Adipocyte (in vitro differentiated cells): ENCODE data around the gene LRRC8D.
A peak's percentile ranks its signal among the peaks of the same experiment; 100 is the strongest.

Experiments
- DNase-seq: peaks from one replicate; pipeline ENCODE4 v3.0.0-alpha.2; 2015; ENCODE audit warnings: low read depth
- H3K27me3 ChIP-seq: replicated peaks from 2 replicates; pipeline ENCODE4 v1.7.0; 2013; ENCODE audit warnings: mild to moderate bottlenecking, low read length, moderate library complexity; ENCODE audit not compliant: control insufficient read depth, insufficient read depth
- H3K36me3 ChIP-seq: 2 replicates; pipeline ENCODE4 v1.7.0; 2013; ENCODE audit warnings: low read length, mild to moderate bottlenecking, moderate library complexity; ENCODE audit not compliant: control insufficient read depth, insufficient read depth, severe bottlenecking
- H3K4me1 ChIP-seq: 2 replicates; pipeline ENCODE4 v1.7.0; 2013; ENCODE audit warnings: mild to moderate bottlenecking, low read length, moderate library complexity; ENCODE audit not compliant: control insufficient read depth, insufficient read depth
- H3K4me3 ChIP-seq: 2 replicates; pipeline ENCODE4 v1.7.0; 2013; ENCODE audit warnings: mild to moderate bottlenecking, low read length, moderate library complexity
- H3K9ac ChIP-seq: 2 replicates; pipeline ENCODE4 v1.7.0; 2013; ENCODE audit warnings: mild to moderate bottlenecking, low read length, moderate library complexity
- H3K9me3 ChIP-seq: 2 replicates; pipeline ENCODE4 v1.7.0; 2013; ENCODE audit warnings: mild to moderate bottlenecking, low read length, moderate library complexity; ENCODE audit not compliant: control insufficient read depth

Gene LRRC8D

DNA sequence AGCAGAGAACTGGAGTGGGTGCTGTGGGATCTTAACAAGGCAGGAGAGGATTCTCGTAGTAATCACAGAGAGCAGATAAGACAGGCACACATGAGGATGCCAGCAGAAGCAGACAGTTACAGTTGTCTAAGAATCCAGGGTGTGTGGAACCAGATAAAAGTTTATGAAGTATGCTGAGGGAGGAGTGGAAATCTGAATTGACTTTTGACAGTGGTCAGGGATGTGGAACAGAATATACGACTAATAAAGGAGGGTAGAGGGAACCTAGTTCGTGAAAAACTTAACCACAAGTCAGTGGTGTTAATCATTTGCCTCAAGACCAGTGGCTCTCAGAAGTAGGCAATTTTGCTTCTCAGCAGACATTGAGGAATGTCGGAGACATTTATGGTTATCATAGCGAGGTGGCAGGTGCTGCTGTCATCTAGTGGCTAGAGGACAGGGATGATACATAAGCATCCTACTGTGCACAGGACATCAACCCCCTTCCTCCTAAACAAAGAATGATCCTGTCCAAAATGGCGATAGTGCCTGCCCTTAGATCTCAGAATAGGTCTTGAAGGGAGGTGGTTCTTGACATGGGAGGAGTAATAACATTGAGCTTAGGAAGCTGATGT, 3.0 kb downstream of the LRRC8D start:
- no peaks in the 10 kb centered on the region for H3K36me3 ChIP-seq
- no peaks in the 10 kb centered on the region for H3K9me3 ChIP-seq
- peak overlapping the region; percentile 88 for H3K4me3 ChIP-seq
- H3K4me1 ChIP-seq = peaks cover 28% of the 10 kb centered on the region
- no peak for DNase-seq
- peaks cover 4% of the 10 kb centered on the region for H3K27me3 ChIP-seq
- peak overlapping the region; percentile 83 for H3K9ac ChIP-seq

GRCh38 chr1:89826594-89826993, 5.8 kb downstream of the LRRC8D start:
- H3K4me3 ChIP-seq = no peak overlapping the region
- no peaks in the 10 kb centered on the region for H3K36me3 ChIP-seq
- no peaks in the 10 kb centered on the region for H3K9me3 ChIP-seq
- peaks cover 23% of the 10 kb centered on the region for H3K4me1 ChIP-seq
- H3K9ac ChIP-seq = no peak overlapping the region
- no peaks in the 10 kb centered on the region for H3K27me3 ChIP-seq
- no peak for DNase-seq

DNA sequence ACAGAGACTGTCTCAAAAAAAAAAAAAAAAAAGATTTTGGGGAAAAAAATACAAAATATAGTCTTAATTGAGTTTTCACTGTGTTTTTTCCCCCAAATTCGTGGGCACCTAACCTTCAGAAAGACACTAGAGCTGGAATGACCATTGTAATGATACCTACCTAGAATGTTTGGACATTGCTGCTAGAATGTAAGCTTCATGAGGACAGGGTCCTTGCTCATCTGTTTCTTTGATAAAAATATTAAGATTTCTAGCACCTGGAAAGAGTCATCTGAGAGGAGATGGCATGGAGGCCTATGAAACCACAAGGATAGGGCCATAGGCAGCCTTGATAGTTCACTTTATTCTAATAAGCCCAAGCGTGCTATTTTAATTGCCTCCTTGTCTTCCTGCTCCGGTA, 6.5 kb downstream of the LRRC8D start:
- H3K36me3 ChIP-seq = no peaks in the 10 kb centered on the region

GRCh38 chr1:89827902-89828301, 7.1 kb downstream of the LRRC8D start:
- peaks cover 11% of the 10 kb centered on the region for H3K4me1 ChIP-seq
- no peaks in the 10 kb centered on the region for H3K9me3 ChIP-seq
- no peak overlapping the region for H3K4me3 ChIP-seq
- no peak for DNase-seq
- H3K9ac ChIP-seq = no peak overlapping the region
- no peaks in the 10 kb centered on the region for H3K27me3 ChIP-seq
- H3K36me3 ChIP-seq = no peaks in the 10 kb centered on the region

More for the DNA sequence above, 6.5 kb downstream of the LRRC8D start:
- Histone ChIP-seq H3K4me1 (peaks cover 17% of the 10 kb centered on the region), H3K9ac (no peak overlapping the region), H3K27me3 (no peaks in the 10 kb centered on the region), H3K4me3 (no peak overlapping the region), H3K9me3 (no peaks in the 10 kb centered on the region)
- no peak for DNase-seq

DNA sequence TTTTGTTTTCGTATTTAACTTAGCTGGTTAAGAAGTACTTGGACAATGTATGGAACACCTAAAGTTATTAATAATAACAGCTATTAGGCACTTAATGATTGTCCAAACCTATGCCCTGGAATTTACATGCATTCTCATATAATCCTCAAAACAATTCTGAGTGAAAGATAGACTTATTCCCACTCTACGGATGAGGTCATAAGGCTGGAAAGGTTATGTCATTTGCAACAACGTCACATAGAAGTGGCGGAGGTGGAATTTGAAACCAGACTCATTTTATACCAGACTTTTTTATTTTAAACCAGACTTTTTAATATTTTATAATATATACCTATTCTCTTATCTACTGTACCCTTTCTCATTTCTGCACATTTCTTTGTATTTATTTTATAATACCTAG, 8.4 kb downstream of the LRRC8D start:
- no peak for DNase-seq
- Histone ChIP-seq H3K9me3 (no peaks in the 10 kb centered on the region), H3K27me3 (no peaks in the 10 kb centered on the region), H3K36me3 (no peaks in the 10 kb centered on the region), H3K9ac (no peak overlapping the region), H3K4me1 (peaks cover 5% of the 10 kb centered on the region), H3K4me3 (no peak overlapping the region)

DNA sequence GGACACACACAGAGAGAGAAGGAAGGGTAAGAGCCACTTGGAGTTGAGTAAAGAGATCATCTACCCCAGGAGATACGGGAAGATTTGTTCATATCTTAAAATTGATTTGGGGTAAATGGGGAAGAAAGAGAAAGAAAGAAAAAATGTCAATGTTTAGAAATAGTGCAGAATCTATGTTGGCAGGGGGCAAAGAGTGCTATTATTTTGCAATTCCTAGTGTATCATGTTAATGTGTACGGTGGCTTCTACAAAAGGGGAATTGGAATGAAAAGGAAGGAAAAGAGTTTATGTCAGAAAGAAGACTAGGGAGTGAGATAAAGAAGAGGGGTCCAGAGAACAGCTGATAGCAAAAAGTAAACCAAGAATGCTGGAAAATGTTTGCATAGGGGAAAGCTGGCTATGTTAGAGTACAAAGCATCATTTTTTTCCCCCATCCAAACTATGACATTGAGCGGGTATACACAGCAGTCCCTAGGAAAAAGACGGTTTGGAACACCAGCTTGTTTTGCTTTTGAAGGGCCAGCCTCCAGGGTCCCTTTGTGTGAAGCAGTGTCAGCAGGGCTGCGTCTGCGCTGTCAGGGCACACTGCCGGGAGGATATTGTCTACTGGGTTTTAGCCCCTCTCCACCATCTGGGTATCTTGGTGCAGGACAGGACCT, 10.8 kb downstream of the LRRC8D start:
- H3K27me3 ChIP-seq = no peaks in the 10 kb centered on the region
- no peaks in the 10 kb centered on the region for H3K36me3 ChIP-seq
- peaks cover 5% of the 10 kb centered on the region for H3K4me1 ChIP-seq
- no peaks in the 10 kb centered on the region for H3K9me3 ChIP-seq
- DNase-seq = no peak
- H3K4me3 ChIP-seq = no peak overlapping the region
- H3K9ac ChIP-seq = no peak overlapping the region

DNA sequence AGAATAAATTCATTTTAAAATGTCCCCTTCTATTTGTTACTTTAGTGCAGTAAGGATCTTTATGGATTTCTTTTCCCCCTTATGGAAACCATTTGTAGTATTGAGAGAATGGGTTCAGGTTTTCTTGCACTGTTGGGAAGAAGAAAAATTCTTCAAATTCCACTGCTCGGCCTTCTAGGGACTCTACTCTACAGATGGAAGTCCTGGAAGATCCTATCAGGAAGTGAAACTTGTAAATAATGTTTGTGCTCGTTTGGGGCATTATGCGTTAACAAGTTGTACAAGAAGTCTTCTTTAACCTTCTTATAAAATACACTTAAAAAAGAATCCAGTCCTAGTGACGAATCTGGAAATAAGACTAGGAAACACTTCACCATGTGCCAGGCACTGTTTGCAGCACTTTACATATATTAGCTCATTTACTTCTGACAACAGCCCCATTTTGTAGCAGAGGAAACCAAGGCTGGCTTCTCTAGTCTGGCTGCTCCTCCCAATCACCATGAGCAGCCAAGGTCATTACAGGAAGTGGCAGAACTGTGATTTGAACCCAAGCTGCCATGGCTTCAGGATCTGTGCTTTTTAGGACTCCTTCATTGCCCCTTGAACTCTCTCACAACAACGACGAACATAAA, 11.8 kb downstream of the LRRC8D start:
- no peaks in the 10 kb centered on the region for H3K36me3 ChIP-seq
- H3K27me3 ChIP-seq = no peaks in the 10 kb centered on the region
- no peaks in the 10 kb centered on the region for H3K9me3 ChIP-seq
- H3K4me1 ChIP-seq = peaks cover 5% of the 10 kb centered on the region
- no peak overlapping the region for H3K4me3 ChIP-seq
- DNase-seq = no peak
- H3K9ac ChIP-seq = no peak overlapping the region

DNA sequence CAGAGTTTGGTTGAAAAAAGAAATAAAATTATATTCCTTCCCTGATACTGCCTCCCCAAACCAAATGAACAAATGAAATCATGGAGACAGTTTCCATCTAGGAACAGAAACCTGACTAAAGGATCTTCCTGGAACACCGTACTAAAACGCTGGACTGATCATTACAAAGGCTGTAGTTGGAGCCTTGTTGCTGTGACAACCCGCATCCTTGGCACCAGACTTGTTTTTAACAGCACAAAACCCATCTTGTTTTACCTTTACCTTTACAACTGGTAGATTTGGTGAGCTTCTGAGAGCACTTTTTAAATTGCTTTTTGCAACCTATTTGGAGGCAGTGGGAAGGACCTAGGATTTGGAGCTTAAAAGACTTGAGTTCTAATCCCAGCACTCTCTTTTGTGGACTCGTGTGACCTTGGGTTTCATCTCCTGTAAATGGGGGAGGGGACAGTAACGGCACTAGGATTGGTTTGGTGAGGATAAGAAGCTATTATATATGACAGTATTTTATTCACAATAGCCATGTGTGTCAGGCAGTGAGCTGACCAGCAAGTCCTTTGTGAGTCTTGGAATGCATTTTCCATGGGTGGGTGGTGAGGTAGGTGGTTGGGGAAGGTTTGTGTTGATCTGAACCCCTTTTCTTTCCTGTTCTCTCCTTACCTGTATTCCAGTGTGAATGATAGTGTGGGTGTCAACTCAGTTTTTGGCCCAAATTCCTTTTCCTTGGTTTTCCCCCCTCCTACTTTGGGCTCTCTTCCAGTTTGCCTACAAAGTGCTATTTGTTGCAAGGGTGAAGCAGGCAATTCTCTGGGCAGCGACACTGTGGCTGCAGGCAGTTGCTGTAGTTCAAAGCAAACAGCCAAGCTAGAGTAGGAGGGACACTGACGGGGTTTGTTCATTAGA, 12.6 kb downstream of the LRRC8D start:
- no peaks in the 10 kb centered on the region for H3K9me3 ChIP-seq
- no peaks in the 10 kb centered on the region for H3K27me3 ChIP-seq
- no peak overlapping the region for H3K4me3 ChIP-seq
- H3K4me1 ChIP-seq = peaks cover 5% of the 10 kb centered on the region
- no peak overlapping the region for H3K9ac ChIP-seq
- no peak for DNase-seq
- no peaks in the 10 kb centered on the region for H3K36me3 ChIP-seq

GRCh38 chr1:89834083-89834704, 13.4 kb downstream of the LRRC8D start:
- H3K4me1 ChIP-seq = peaks cover 5% of the 10 kb centered on the region
- no peaks in the 10 kb centered on the region for H3K27me3 ChIP-seq
- no peaks in the 10 kb centered on the region for H3K36me3 ChIP-seq
- H3K9ac ChIP-seq = no peak overlapping the region
- no peak for DNase-seq
- H3K9me3 ChIP-seq = no peaks in the 10 kb centered on the region
- H3K4me3 ChIP-seq = no peak overlapping the region

GRCh38 chr1:89836252-89837035, 15.6 kb downstream of the LRRC8D start:
- Histone ChIP-seq H3K4me3 (no peak overlapping the region), H3K9ac (no peak overlapping the region), H3K9me3 (no peaks in the 10 kb centered on the region), H3K27me3 (no peaks in the 10 kb centered on the region), H3K36me3 (no peaks in the 10 kb centered on the region), H3K4me1 (peaks cover 5% of the 10 kb centered on the region)
- DNase-seq = no peak
